Measurements from ENCODE around the gene PCAT6.

The PCAT6 gene

GRCh38 chr1:202798792-202799331 is 11.9 kb upstream of the PCAT6 start:
- TF ChIP-seq POLR2AphosphoS5 (IDR thresholded peaks at IDR 0.05; ENCODE audit: low read depth, low read length) (no peak), TAF1 (IDR thresholded peaks at IDR 0.05; ENCODE audit: borderline replicate concordance, low read depth, low read length) (no peak), POLR2A (IDR thresholded peaks at IDR 0.05; ENCODE audit: low read depth, low read length) (no peak)
- DNase-seq (ENCODE audit: insufficient read length) = no peak
- FAIRE-seq = no peak

DNA sequence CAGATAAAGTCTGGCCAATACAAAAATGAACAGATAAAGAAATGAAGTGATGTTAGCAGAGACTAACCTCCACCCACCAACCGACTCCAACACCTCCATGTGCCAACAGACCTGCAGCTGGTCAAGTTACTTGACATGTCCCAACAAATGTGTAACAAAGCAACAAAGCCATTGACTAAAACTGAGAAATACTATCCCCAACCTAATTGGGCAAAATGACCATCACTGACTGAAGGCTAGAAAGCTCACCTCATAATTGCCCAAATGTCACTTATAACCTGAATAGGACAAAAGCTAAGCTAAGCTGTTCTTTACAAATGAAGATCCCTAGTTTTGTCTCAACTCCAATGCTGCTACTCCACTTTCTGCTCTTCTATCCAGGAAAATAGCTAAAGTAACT is 10.0 kb upstream of the PCAT6 start:
- no peak for DNase-seq (ENCODE audit: insufficient read length)
- TF ChIP-seq POLR2A (IDR thresholded peaks at IDR 0.05; ENCODE audit: low read depth, low read length) = no peak
- no peak for TF ChIP-seq TAF1 (IDR thresholded peaks at IDR 0.05; ENCODE audit: borderline replicate concordance, low read depth, low read length)
- TF ChIP-seq POLR2AphosphoS5 (IDR thresholded peaks at IDR 0.05; ENCODE audit: low read depth, low read length) = no peak
- FAIRE-seq = no peak

DNA sequence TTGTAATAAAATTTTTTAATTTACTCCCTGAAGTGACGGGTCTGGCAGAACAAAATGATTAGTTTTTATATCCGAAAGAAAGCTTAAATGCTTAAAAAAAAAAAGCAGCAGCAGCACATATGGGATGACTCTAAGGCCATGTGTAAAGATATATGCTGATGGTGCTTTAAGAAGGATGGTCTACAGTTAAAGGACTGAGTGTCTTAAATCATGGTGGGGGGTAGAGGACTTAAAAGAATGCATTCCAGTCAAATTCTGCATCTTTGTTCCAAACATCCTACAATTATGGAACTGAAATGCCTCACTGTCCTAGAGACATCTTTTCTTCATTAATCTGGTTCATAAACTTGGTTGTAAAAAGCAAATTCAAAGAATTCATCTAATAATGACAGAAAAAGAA is 9.6 kb upstream of the PCAT6 start:
- TF ChIP-seq POLR2A (IDR thresholded peaks at IDR 0.05; ENCODE audit: low read depth, low read length) (no peak), TAF1 (IDR thresholded peaks at IDR 0.05; ENCODE audit: borderline replicate concordance, low read depth, low read length) (no peak), POLR2AphosphoS5 (IDR thresholded peaks at IDR 0.05; ENCODE audit: low read depth, low read length) (no peak)
- no peak for FAIRE-seq

DNA sequence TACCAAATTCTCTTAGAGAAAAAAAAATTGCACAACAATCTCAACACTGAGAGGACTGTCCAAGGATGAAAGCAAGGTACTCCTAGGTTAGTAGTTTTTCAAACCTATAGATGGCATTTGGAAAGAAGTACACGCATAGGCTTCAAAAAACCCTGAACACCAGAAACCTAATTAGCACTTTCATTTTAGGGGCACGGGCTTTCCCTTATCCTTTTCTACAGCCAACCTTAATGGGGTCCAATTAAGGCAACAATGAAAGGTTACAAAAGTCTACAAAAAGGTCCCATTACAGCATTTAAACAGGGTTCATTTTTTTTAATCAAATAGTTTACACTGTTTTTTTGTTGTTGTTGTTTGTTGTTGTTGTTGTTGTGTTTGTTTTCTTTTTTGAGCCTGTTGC is 8.7 kb upstream of the PCAT6 start:
- TF ChIP-seq POLR2A (IDR thresholded peaks at IDR 0.05; ENCODE audit: low read depth, low read length) = no peak
- TF ChIP-seq TAF1 (IDR thresholded peaks at IDR 0.05; ENCODE audit: borderline replicate concordance, low read depth, low read length) = no peak
- no peak for TF ChIP-seq POLR2AphosphoS5 (IDR thresholded peaks at IDR 0.05; ENCODE audit: low read depth, low read length)
- no peak for FAIRE-seq
- DNase-seq (ENCODE audit: insufficient read length) = no peak

More for the DNA sequence above, 9.6 kb upstream of the PCAT6 start:
- no peak for DNase-seq (ENCODE audit: insufficient read length)

- DNase-seq (ENCODE audit: insufficient read length) (no peak), FAIRE-seq (no peak)
- TF ChIP-seq POLR2A (IDR thresholded peaks at IDR 0.05; ENCODE audit: low read depth, low read length) = no peak
- TF ChIP-seq TAF1 (IDR thresholded peaks at IDR 0.05; ENCODE audit: borderline replicate concordance, low read depth, low read length) = no peak
- TF ChIP-seq POLR2AphosphoS5 (IDR thresholded peaks at IDR 0.05; ENCODE audit: low read depth, low read length) = no peak
Measured at GRCh38 chr1:202802998-202803932, 7.5 kb upstream of the PCAT6 start.

DNA sequence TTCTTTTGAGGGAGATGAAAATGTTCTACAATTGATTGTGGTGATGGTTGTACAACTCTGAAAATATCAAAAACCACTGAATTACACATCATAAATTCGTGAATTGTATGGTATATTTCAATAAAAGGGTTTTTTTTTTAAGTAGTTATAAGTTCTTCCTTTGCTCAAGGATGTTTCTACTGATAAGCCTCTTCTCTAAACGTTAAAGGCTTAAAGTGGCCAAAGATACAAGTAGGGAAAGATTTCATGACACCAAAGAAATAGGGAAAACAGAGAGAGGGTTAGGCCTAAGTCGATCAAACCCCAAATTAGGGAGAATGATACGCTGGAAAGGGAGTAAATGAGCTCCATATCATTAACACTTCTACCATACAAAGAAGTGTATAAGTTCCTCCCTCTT is 6.6 kb upstream of the PCAT6 start:
- FAIRE-seq (no peak), DNase-seq (ENCODE audit: insufficient read length) (no peak)
- TF ChIP-seq POLR2AphosphoS5 (IDR thresholded peaks at IDR 0.05; ENCODE audit: low read depth, low read length) (no peak), TAF1 (IDR thresholded peaks at IDR 0.05; ENCODE audit: borderline replicate concordance, low read depth, low read length) (no peak), POLR2A (IDR thresholded peaks at IDR 0.05; ENCODE audit: low read depth, low read length) (no peak)

- DNase-seq (ENCODE audit: insufficient read length) (no peak), FAIRE-seq (peak; percentile 78)
- no peak for TF ChIP-seq TAF1 (IDR thresholded peaks at IDR 0.05; ENCODE audit: borderline replicate concordance, low read depth, low read length)
- TF ChIP-seq POLR2A (IDR thresholded peaks at IDR 0.05; ENCODE audit: low read depth, low read length) = no peak
- TF ChIP-seq POLR2AphosphoS5 (IDR thresholded peaks at IDR 0.05; ENCODE audit: low read depth, low read length) = no peak
Measured at GRCh38 chr1:202805886-202806844, 4.6 kb upstream of the PCAT6 start.

GRCh38 chr1:202806845-202807450 is 3.8 kb upstream of the PCAT6 start:
- DNase-seq (ENCODE audit: insufficient read length) = peak; percentile 35
- TF ChIP-seq TAF1 (IDR thresholded peaks at IDR 0.05; ENCODE audit: borderline replicate concordance, low read depth, low read length) (no peak), POLR2AphosphoS5 (IDR thresholded peaks at IDR 0.05; ENCODE audit: low read depth, low read length) (no peak), POLR2A (IDR thresholded peaks at IDR 0.05; ENCODE audit: low read depth, low read length) (no peak)
- peak; percentile 53 for FAIRE-seq

GRCh38 chr1:202807451-202807925 is 3.3 kb upstream of the PCAT6 start:
- no peak for TF ChIP-seq POLR2A (IDR thresholded peaks at IDR 0.05; ENCODE audit: low read depth, low read length)
- FAIRE-seq (no peak), DNase-seq (ENCODE audit: insufficient read length) (peak; percentile 57)

GRCh38 chr1:202807926-202808757 is 2.6 kb upstream of the PCAT6 start, which contains the start of gene KDM5B:
KDM5B (minus strand) TSS chr1:202808421; CDS start chr1:202808305, 116 bp downstream.
- DNase-seq (ENCODE audit: insufficient read length) (peak; percentile 44), FAIRE-seq (no peak)
- peak; percentile 74 for TF ChIP-seq POLR2AphosphoS5 (IDR thresholded peaks at IDR 0.05; ENCODE audit: low read depth, low read length)
- TF ChIP-seq POLR2A (IDR thresholded peaks at IDR 0.05; ENCODE audit: low read depth, low read length) = peak; percentile 91
- TF ChIP-seq TAF1 (IDR thresholded peaks at IDR 0.05; ENCODE audit: borderline replicate concordance, low read depth, low read length) = no peak

All from GM12892 (cell line).